GM18505 (cell line): ENCODE results near the gene DEXI.
A peak's percentile ranks its signal among the peaks of the same experiment; 100 is the strongest.
"Not testable (repeated sequence)": the region's sequence is repeated elsewhere in the genome, so short reads cannot be mapped to it uniquely, and the experiment has no call there.

Experiments used
- ATAC-seq: cut with Tn5 transposase; IDR thresholded peaks from one replicate; pipeline ENCODE4 v1.9.1; 2021; ENCODE audit not compliant: unreplicated experiment
- POLR2A ChIP-seq: IDR thresholded peaks from 4 replicates; pipeline ENCODE4 v1.6.1; 2011; ENCODE audit warnings: borderline replicate concordance; ENCODE audit not compliant: insufficient read depth, insufficient read length; ENCODE audit errors: extremely low read depth

The DEXI gene

DNA sequence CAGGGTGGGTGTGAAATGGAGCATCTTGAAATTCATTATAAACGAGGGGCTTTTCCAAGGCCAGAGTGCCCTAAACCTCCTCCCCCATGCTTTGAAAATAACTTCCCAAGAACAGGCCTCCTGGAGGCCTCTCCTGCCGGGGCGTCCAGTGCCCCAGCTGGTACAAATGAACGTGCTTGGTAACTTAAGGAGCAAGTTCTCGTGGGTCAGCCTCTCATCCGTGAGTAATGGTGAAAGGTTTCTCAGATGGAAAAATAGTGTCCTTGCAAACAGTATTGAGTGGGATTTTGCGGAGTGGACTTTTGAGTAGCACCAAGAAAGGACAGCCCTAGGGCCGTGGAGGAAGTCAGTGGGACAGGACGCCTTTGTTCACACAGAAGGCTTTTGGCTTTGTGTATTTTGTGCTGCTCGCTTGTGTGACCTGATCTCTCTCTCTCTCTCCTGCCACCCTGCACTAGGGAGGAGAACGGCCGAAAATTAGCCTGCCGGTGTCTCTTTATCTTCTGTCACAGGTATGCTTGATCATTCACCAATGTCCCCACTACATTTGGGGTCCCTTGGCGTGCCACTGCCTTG, 36.7 kb upstream of the DEXI start:
- ATAC-seq, result no peak
- no peak for TF ChIP-seq POLR2A

DNA sequence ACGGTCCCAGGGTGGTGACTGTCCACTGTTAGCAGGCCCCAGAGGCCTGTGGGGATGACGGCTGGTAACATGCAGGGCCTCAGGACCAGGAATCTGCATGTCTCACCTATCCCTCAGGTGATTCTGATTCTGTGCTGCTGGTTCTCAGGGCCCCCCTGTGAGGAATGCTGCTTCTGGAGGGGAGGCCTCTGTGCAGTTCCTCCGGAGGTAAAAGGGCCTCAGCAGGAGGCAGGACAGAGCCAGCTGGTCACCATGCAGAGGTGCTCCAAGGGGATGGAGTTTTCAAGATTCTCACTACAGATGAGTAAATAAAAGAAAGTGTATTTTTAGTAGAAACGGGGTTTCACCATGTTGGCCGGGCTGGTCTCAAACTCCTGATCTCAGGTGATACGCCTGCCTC, 35.9 kb upstream of the DEXI start:
- ATAC-seq, result no peak
- TF ChIP-seq POLR2A, result no peak

DNA sequence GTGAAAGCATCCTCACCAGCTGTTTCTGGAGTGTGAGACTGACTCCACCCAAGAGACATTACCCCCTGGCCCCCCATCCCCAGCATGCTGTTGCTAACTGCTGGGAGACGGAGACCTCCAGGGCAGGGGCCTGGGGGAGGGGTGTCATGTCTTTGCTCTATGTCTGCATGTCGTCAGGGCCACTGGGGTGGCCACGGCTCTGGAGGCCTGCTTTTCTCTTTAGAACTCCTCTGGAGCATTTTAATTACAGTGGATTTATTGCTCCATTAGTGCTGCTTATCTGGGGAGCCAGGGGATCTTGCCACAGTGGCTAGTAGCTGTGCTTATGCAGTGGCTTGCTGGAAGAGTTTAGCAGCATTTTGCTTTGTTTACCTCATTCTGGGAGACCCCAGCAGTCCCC, 34.4 kb upstream of the DEXI start:
- no peak for TF ChIP-seq POLR2A
- no peak for ATAC-seq

DNA sequence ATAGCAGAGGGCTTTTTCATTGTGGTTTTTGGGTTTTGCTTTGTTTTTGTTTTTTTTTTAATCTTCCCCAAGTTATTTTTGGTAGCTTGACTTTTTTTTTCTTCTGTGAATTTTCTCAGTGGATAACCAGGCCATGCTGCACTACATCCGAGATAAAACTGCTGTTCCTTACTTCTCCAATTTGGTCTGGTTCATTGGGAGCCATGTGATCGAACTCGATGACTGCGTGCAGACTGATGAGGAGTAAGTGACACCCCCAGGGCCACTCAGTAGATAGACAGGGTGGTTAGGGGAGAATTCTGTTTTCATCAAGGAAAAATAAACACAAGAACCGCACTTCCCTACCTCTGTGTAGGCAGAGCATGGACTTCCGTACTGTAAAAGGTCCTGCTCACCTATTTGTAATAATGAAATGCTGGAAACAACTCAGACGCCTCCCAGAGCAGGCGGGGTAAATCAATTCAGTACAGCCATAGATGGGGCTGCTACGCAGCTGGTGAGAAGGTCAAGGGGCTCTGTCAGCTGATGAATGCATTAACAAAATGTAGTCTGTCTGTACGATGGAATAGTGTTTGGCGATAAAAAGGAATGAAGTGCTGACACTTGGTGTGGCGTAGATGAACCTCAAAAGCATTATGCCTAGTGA, 30.7 kb upstream of the DEXI start:
- no peak for TF ChIP-seq POLR2A
- ATAC-seq, result no peak

DNA sequence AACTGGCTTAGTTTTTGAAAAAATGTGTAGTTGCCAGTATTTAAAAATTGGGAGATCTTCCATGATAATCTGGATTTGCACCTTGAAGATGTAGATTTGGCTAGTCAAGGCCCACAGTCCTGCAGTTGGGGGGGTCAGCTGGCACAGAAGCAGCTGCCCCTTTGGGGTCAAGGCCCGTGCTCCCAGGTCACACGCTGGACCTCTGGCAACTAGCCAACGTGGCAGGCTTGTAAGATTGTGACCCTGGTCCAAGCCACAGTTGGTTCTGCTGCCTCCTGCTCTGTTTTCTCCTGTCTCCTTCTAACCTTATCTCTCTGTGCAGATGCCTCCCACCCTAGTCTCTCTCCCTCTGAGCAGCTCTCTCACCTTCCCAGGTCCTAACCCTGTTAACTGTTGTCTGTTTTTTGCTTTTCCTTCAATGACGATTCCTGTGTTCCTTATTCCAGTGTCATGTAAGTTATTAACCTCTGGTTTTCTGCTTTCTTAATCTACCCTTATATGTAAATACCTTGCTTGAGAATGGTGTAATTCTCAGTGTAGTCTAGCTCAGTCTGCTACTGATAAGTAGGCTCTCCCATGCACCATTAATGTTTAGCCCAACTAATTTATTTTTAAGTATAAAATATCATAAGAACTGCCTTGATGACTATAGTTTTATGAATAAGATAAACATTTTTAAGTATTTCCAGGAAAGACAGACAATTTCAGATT, 30.0 kb upstream of the DEXI start:
- no peak for ATAC-seq
- no peak for TF ChIP-seq POLR2A

DNA sequence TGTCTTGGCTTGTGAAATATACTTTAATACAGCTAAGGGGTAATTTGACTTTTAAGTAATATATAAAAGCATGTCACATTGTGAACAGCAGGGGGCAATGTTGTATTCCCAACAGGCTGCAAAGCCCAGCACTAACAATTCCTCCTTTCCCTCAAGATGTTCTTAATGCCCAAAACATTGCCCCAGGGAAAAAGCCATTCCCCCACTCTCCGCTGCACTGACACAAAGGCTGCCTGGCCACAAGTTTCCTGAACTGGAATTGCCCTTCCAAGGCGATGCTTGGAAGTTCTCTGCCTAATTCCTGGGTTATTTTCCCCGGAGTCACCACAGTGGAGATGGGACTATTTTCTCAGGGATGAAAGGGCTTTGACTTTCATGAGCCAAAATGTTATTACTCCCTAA, 29.3 kb upstream of the DEXI start:
- no peak for ATAC-seq
- TF ChIP-seq POLR2A, result no peak

DNA sequence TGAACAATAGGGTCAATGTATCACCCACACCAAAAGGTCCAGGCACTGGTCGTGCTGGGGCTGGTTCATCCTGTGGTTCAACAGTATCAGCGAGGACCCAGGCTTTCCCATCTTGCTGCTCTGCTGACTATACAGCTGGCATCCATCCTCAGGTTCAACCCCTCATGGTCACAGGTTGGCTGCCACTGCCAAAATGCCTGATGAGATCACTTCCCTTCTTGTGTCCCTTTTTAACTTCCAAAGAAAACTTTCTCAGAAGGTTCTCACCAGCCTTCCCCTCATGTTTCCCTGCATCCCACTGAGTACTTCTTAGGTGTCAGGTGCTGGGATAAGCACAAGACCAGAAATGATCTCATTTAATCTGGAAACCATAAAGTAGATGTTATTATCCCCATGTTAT, 27.8 kb upstream of the DEXI start:
- ATAC-seq, result no peak
- no peak for TF ChIP-seq POLR2A

DNA sequence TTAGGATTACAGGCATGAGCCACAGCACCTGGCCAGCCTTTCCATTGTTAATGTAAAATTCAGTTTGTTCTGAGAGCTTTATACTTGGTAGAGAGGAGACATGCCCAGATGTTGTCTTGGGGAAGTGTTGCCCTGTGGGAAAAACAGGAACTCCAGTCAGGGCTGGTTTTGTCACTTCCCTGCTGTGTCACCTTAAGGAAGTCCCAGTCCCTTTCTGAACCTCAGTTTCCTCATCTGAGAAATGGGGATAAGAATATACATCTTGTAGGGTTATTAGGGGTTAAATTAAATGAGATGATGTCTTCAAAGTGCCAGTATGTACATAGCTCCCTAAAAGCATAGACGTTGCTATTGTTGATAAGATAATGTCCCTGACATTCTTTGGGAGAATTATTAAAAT, 27.3 kb upstream of the DEXI start:
- no peak for ATAC-seq
- TF ChIP-seq POLR2A, result no peak

DNA sequence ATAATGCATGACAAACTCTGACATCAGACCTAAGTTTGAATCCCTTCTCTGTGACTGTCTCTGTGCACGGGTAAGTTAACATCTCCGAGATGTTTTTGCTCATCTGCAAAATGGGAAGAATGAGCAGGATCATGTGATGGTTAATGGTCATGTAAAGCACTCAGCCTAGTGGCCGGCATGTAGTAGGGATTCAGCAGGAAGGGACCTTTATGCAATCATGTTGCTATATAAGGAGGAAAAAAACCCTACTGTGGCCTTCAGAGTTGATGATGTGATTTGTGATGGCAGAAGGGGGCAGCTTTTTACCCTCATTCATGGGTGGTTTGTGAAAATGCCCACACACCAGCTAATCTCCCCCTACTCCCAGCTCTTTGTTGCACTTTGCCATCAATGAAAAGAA, 26.2 kb upstream of the DEXI start:
- TF ChIP-seq POLR2A, result no peak
- no peak for ATAC-seq

DNA sequence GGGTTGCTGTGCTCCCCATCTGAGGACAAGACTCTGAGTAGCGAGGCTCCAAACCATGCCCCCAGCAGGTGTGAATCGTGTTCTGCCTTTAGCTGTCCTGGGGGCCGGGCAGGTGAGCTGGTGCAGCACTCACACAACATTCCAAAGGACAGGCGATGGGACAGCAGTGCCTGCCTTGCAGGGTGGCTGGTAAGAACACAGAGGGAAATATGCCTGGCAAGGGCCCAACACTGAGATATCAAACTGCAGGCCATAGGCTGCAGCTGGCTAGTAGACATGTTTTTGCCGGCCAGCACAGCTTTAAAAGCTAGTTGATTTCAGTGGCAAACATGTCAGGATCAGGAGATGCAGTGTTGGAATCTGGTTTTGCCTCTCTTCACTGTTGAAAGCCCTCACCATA, 25.7 kb upstream of the DEXI start:
- TF ChIP-seq POLR2A, result no peak
- no peak for ATAC-seq

DNA sequence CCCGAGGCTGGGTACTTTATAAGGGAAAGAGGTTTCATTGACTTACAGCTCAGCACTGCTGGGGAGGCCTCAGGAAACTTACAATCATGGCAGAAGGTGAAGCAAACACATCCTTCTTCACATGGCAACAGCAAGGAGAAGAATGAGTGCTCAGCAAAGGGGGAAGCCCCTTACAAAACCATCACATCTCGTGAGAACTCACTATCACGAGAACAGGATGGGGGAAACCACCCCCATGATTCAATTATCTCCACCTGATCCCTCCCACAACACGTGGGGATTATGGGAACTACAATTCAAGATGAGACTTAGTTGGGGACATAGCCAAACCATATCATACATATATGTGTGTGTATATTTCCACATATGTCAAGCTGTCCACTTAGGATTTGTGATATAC, 24.3 kb upstream of the DEXI start:
- ATAC-seq, result not testable (repeated sequence)

DNA sequence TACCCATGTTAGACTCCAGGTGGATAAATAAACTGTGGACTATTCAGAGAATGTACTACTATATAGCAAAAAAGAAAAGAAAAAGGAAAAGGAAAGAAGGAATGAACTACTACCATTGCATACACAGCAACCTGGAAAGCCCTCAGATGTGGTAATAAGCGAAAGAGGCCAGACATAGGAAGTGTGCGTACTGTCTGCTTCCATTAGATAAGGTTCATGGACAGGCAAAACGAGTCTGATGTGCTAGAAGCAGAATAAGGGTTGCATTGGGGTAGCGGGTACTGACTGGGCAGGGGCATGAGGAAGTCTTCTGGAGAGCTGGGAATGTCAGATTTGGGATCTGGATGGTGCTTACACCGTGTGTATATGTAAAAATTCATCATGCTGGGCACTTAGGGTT, 23.9 kb upstream of the DEXI start:
- no peak for TF ChIP-seq POLR2A
- ATAC-seq, result no peak

DNA sequence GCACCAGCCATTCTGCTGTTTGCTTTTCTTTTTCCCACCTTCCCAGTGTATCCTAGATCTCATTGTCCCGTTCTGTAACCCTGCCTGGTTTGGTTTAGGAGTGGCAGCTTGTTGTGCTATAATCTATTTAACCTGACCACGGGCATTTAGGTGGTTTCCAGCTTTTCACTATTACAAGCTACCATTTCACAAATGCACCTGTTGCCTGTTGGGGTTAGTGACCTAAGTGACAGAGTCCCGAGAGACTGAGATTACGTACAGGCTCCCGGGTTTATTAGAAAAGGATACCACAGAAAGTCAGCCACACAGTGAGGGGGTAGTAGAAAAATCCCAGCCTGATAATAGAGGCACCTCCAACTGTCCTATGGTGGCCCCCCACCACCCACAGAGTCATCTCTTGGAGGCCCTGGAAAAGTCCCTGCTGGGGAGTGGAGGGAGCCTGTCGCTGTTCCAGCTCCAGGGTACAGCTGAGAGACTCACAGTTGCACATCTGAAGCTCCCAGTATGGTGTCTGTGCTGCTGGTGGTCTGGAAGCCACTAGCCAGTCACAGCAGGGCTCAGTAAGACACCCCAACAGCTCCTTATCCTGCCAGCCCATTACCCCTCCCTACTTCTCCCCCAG, 23.3 kb upstream of the DEXI start:
- peak; percentile 34 for TF ChIP-seq POLR2A
- peak; percentile 53 for ATAC-seq

DNA sequence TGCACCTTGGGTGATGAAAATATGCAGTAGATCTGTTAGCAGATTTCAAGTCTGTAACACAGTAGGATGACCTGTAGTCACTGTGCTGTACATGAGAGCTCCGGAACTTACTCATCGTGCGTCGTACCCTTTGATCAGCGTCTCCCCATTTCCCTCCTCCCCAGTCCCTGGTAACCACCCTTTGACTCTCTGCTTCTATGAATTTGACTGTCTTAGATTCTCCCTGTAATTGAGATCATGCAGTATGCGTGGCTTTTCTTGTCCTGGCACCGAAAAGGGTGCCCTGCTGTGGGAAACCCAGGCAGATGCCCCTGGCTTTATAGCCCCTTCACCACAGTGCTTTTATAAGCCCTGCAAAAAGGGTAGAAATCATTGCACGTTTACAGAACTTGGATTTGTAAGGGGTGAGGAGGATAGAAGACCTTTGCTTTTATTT, 22.6 kb upstream of the DEXI start:
- ATAC-seq, result peak; percentile 58
- TF ChIP-seq POLR2A, result no peak
